GM19452 (cell line): ENCODE measurements around the gene GJA3.
A peak's percentile ranks its signal among the peaks of the same experiment; 100 is the strongest.

Experiments
- ATAC-seq: cut with Tn5 transposase; IDR thresholded peaks from one replicate; pipeline ENCODE4 v1.9.1; 2021; ENCODE audit not compliant: unreplicated experiment

Gene GJA3

GRCh38 chr13:20130652-20131051 lies 30.2 kb downstream of the GJA3 start:
- ATAC-seq, result no peak

- ATAC-seq, result no peak
Observed at GRCh38 chr13:20130012-20130411, 30.8 kb downstream of the GJA3 start.

GRCh38 chr13:20129076-20129475 lies 31.8 kb downstream of the GJA3 start:
- no peak for ATAC-seq

DNA sequence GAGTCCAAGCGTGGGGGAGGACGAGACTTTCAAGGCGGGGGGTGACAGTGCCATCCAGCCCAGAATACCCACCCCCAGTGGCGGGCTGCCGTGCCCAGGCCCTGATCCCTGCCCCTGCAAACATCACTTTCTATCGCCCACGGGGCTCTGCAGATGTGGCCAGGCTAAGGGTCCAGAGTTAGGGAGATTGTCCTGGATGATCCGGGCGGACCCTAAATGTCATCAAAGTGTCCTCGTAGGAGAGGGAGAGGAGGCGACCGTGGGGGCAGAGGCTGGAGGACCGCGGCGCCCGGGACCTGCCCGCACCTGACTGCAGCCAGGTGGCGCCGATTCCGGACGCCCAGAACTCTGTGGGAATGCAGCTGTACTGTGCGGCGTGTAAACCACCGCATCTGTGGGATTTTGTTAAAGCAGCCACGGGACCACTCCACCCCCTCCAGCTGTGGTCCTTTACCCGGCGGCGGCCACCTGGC lies 32.4 kb downstream of the GJA3 start:
- no peak for ATAC-seq

GRCh38 chr13:20127562-20128458 lies 33.0 kb downstream of the GJA3 start:
- peak; percentile 59 for ATAC-seq

GRCh38 chr13:20127262-20127561 lies 33.6 kb downstream of the GJA3 start:
- ATAC-seq, result no peak

DNA sequence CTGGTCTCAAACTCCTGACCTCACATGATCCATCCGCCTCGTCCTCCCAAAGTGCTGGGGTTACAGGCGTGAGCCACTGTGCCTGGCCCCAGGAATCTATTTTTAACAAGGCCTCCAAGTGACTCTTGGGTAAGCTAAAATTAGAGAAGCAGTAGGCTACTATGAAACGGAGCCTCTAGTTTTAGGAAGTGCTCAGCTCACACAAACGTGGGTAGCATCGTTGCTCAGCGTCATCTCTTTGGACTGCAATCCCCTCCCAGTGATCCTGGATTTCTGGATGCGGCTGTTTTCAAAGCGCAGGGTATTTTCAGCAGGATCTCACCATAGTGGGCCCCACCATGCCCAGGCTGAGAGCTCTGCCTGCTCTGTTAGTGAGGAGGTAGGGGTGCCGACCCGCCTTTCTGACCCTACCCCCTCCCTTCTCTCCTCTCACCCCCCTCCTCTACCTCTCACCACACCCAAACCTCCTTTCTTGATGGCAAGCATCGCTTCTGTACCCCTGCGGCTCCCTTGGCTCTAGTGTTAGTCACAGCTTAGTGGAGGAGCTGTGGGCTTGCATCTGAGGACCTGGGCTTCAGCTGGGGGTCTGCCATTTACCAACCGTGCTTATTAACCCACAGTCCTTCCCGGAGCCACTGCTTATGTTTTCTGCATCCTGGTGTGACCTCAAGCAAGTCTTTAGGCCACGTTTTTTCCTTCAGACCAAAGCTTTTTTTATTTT lies 34.2 kb downstream of the GJA3 start:
- ATAC-seq, result no peak

- no peak for ATAC-seq
Observed at GRCh38 chr13:20125783-20126165, 35.1 kb downstream of the GJA3 start.

DNA sequence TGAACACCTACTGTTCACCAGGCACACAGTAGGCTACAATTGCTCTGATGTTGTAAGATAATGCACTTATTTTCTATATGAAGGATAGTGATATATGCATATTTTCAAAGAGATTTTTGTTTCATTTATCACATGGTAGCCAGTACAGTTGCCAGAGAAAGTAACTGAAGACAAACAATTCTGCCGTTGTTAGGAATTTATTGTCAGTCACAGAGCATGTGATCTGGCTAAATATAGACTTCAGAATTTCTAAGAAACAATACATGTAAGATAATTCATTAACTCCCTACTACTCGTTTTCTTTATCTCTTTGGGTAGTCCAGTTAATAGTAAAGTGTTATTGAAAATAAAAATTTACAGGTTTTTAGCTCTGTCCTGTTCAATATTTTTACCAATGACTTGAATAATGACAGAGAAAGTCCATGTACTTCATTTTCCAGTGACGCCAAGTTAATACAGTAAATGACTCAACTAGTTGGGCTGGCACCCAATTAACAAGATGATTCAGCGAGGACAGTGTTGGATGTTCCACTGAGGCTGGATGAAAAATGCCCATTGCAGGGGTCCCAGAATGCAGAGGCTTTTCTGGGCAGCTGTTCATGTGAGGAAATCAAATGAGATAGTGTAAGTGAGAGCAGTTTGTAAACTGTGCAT lies 35.6 kb downstream of the GJA3 start:
- no peak for ATAC-seq

- ATAC-seq, result no peak
Observed at GRCh38 chr13:20124303-20124702, 36.5 kb downstream of the GJA3 start.

GRCh38 chr13:20121159-20121525 lies 39.7 kb downstream of the GJA3 start:
- ATAC-seq, result no peak

- no peak for ATAC-seq
Observed at GRCh38 chr13:20119960-20120359, 40.9 kb downstream of the GJA3 start.

DNA sequence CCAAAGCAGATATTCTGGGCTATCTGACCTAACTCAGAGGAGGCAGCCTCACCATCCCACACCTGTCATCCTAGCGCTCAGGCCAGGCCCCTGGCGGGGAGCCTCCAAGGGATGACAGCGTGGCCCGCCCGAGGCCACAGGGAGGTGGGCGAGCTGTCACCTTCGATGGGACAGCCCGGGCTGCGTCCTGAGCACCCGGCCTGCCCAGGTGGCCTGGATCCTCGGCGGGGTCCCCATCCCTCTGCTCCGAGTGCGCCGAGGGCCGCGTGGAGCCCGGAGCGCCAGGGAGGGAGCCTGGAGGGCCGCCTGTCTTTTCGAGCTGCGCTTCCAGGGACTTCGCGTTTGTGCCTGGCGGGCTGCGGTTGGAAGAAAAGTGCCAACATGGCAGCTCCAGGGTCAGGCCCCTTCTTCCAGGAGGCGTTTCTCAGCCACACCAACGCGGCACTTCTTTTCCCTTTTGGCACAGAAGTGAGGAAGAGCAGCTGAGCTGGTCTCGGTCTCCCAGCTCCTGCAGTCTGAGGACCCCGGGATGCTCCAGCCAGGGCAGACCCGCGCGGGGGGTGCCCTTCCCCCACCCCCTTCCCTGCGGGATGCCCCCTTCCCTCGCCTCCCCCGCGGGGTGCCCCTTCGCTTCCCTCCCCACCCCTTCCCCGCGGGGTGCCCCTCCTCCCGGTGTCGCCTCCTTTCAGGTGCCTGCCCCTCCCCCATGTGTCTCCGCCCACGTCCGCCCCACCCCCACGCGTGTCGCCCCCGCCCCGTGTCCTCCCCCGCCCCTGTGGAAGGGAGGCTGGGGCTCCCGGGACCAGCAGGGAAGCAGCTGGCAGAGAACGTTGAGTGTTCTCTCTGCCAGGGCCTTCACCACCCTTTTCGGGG lies 42.3 kb downstream of the GJA3 start:
- no peak for ATAC-seq

DNA sequence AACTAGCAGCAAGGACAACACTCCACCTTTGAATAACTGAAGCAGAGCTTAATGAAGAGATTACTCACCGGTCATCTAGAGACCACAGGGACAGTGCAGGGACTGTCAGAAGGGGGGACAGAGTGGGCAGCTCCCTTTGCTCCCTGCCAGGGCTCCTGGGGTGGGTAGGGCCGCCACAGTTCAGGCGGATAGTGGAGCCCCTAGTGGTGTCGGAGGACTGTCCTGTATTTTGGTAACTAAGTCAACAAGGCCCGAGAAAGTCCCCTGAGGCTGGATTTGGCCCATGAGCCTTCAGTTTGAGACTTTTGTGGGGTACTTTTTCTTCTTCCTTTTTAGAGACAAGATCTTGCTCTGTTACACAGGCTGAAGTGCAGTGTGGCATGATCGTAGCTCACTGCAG lies 44.6 kb downstream of the GJA3 start:
- ATAC-seq, result no peak

GRCh38 chr13:20114066-20114610 lies 46.7 kb downstream of the GJA3 start:
- no peak for ATAC-seq

DNA sequence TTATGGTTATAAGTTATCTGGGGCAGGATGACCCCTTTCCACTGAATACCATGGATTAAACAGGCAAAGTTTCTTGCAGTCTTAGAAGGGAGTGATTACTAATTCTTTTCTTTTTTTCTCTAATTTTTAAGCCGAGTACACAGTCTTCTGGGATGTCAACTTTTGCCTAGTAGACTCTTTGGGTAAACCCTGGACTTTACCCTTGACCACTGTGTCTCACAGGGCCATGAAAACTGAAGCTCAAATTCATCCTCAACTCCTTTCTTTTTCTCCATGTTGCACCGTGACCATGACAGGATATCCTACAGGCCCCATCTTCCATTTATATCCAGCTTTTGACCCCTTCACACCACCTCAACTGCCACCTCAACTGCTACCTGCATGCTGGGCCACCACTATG lies 51.8 kb downstream of the GJA3 start:
- no peak for ATAC-seq

GRCh38 chr13:20106742-20107141 lies 54.1 kb downstream of the GJA3 start:
- no peak for ATAC-seq

DNA sequence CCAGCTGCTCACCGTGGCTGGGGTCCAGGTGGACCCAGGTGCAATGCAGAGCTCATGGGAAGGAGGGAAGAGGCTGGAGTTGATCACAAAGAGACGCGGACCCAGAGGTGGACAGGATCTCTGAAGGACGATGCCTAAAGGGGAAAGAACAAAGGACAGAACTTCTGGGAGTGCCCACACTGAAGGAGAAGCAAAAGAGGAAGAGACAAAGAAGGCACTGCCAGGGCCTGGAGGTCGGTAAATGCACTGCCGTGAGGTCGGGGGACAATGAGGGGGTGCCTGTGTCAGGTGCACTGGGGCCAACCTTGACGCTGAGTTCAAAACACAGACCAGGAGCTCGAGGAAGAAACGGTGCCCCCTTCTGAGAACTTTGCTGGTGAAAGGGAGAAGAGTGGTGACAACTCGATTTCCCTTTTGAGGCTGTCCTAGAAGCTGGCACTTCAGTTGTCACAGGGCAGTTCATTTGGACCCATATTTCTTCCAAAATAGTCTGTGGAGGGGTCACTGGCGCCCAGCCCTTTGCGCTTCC lies 55.6 kb downstream of the GJA3 start:
- no peak for ATAC-seq

- ATAC-seq, result no peak
Observed at GRCh38 chr13:20102525-20103180, 58.2 kb downstream of the GJA3 start.
